K562 (cell line): ENCODE results near the gene ACBD3. TPM values are rescaled to one million over a fixed set of nuclear protein-coding genes. Genes with fewer than 3 reads are reported as not detected.
A peak's percentile ranks its signal among the peaks of the same experiment; 100 is the strongest.

ENCODE experiments used
- ARID4B ChIP-seq: sonication (generic); formaldehyde crosslinking; IDR thresholded peaks from 2 replicates; pipeline ENCODE4 v1.8.0; 2022; ENCODE audit warnings: mild to moderate bottlenecking, missing genetic modification reagents
- BCOR ChIP-seq: fragments of 450-650 bp; IDR thresholded peaks from 2 replicates; pipeline ENCODE4 v1.6.1; 2016
- CREB3L1 ChIP-seq: fragments of 450-650 bp; IDR thresholded peaks from 2 replicates; pipeline ENCODE4 v1.6.1; 2014; ENCODE audit warnings: low read depth, mild to moderate bottlenecking, moderate library complexity, borderline replicate concordance
- CREB5 ChIP-seq: fragments of 250-450 bp; sonication (Bioruptor Pico); IDR thresholded peaks from 2 replicates; pipeline ENCODE4 v1.5.0; 2020; ENCODE audit warnings: mild to moderate bottlenecking
- DIDO1 ChIP-seq: fragments of 450-650 bp; IDR thresholded peaks from 2 replicates; pipeline ENCODE4 v1.6.1; 2016; ENCODE audit warnings: low read depth, missing biosample characterization, missing genetic modification characterization
- FIP1L1 ChIP-seq: fragments of 200-400 bp; formaldehyde crosslinking; IDR thresholded peaks from 2 replicates; pipeline ENCODE4 v1.6.1; 2018; ENCODE audit warnings: mild to moderate bottlenecking, low read depth, low read length; ENCODE audit not compliant: poor library complexity, severe bottlenecking
- FOXA1 ChIP-seq: fragments of 450-650 bp; IDR thresholded peaks from 2 replicates; pipeline ENCODE4 v1.6.1; 2016; ENCODE audit warnings: mild to moderate bottlenecking, borderline replicate concordance
- HLTF ChIP-seq: fragments of 450-650 bp; IDR thresholded peaks from 2 replicates; pipeline ENCODE4 v1.6.1; 2016
- HMGXB4 ChIP-seq: sonication (generic); formaldehyde crosslinking; IDR thresholded peaks from 2 replicates; pipeline ENCODE4 v1.8.1; 2023; ENCODE audit warnings: mild to moderate bottlenecking, missing genetic modification reagents
- IRF2 ChIP-seq: sonication (generic); formaldehyde crosslinking; IDR thresholded peaks from 2 replicates; pipeline ENCODE4 v1.8.1; 2022; ENCODE audit warnings: mild to moderate bottlenecking, missing genetic modification reagents
- KLF16 ChIP-seq: IDR thresholded peaks from 2 replicates; pipeline ENCODE4 v1.6.1; 2016; ENCODE audit warnings: antibody characterized with exemption
- POLR2AphosphoS5 ChIP-seq: IDR thresholded peaks from 2 replicates; pipeline ENCODE4 v1.6.1; 2011; ENCODE audit warnings: mild to moderate bottlenecking, low read depth, low read length, moderate library complexity; ENCODE audit not compliant: control insufficient read depth, insufficient read depth
- PRMT5 ChIP-seq: sonication (generic); formaldehyde crosslinking; IDR thresholded peaks from 2 replicates; pipeline ENCODE4 v1.5.0; 2020; ENCODE audit warnings: missing genetic modification reagents
- RFX7 ChIP-seq: fragments of 250-450 bp; sonication (Bioruptor Pico); IDR thresholded peaks from 2 replicates; pipeline ENCODE4 v1.5.1; 2021; ENCODE audit warnings: mild to moderate bottlenecking
- RHOXF2B ChIP-seq: fragments of 250-450 bp; sonication (Bioruptor Pico); conservative IDR thresholded peaks from 2 replicates; pipeline ENCODE4 v1.5.1; 2021
- SNIP1 ChIP-seq: fragments of 450-650 bp; IDR thresholded peaks from 2 replicates; pipeline ENCODE4 v1.7.1; 2017; ENCODE audit warnings: low read depth, mild to moderate bottlenecking
- SP2 ChIP-seq: IDR thresholded peaks from 2 replicates; pipeline ENCODE4 v1.6.1; 2011; ENCODE audit warnings: mild to moderate bottlenecking, low read depth, low read length, moderate library complexity; ENCODE audit not compliant: poor library complexity, severe bottlenecking; ENCODE audit errors: extremely low read depth
- ZBTB5 ChIP-seq: fragments of 450-650 bp; IDR thresholded peaks from 2 replicates; pipeline ENCODE4 v1.6.1; 2017; ENCODE audit warnings: antibody characterized with exemption
- ZFX ChIP-seq: sonication (generic); formaldehyde crosslinking; IDR thresholded peaks from 2 replicates; pipeline ENCODE4 v1.8.0; 2022; ENCODE audit warnings: mild to moderate bottlenecking, missing genetic modification reagents, moderate library complexity
- ZNF3 ChIP-seq: fragments of 250-450 bp; sonication (Bioruptor Pico); IDR thresholded peaks from 2 replicates; pipeline ENCODE4 v1.5.0; 2021; ENCODE audit warnings: mild to moderate bottlenecking, moderate library complexity
- polyA plus RNA-seq, 8 experiments: library from polyadenylated mRNA; depleted of rRNA in 4 of 8; stranded (reverse) in 5 of 8; unstranded in 3 of 8; fragments of >200 nt; fragmentation: Nextera tagmentation in 2 of 8; fragmentation: Illumina TruSeq in 1 of 8; extraction: Ambion mirVana in 2 of 8; extraction: Trizol in 1 of 8; gene quantifications; 2 replicates each; pipeline versions ENCODE4 v1.2.1 to v1.2.3, GENCODE V29; 2011 to 2014; ENCODE audit warnings: inconsistent platforms in 1 of 8, missing spikeins in 1 of 8
- total RNA-seq, 7 experiments: library from RNA; depleted of rRNA in 6 of 7; stranded (reverse); fragments of >200 nt in 6 of 7; fragmentation: Illumina TruSeq in 2 of 7; extraction: Trizol in 2 of 7; gene quantifications; 2 replicates each; pipeline versions ENCODE4 v1.2.1 to v1.2.3, GENCODE V29; 2011 to 2021; ENCODE audit warnings: low replicate concordance in 1 of 7

The ACBD3 gene
- total and polyA plus RNA-seq, 9 of the 15 experiments (the other 6 are each of a cell fraction or from before 2014, with no cell fraction given): 11.1 to 36.7 (median 26.9) TPM

- TF ChIP-seq CREB5 (CRISPR knock-in tag): no peak
- TF ChIP-seq DIDO1 (tag): no peak
- no peak for TF ChIP-seq POLR2AphosphoS5
- TF ChIP-seq CREB3L1: no peak
- no peak for TF ChIP-seq IRF2 (CRISPR knock-in tag)
- TF ChIP-seq KLF16: no peak
- TF ChIP-seq HLTF: 0 out of 2 replicates have a peak, but pooled peaks have one; percentile 41
- no peak for TF ChIP-seq FIP1L1
- TF ChIP-seq PRMT5: no peak
- no peak for TF ChIP-seq FOXA1
- TF ChIP-seq ZNF3 (CRISPR knock-in tag): no peak
- TF ChIP-seq ZFX (CRISPR knock-in tag): peak; percentile 50; the same call in 1 of the 2 replicates
- no peak for TF ChIP-seq RFX7
- no peak for TF ChIP-seq HMGXB4 (CRISPR knock-in tag)
- TF ChIP-seq SNIP1: no peak
- TF ChIP-seq ZBTB5: no peak
- TF ChIP-seq RHOXF2B (CRISPR knock-in tag): no peak
- TF ChIP-seq ARID4B (CRISPR knock-in tag): no peak
- TF ChIP-seq BCOR: peak; percentile 69; the same call in 1 of the 2 replicates
- TF ChIP-seq SP2: no peak
These were observed 430 bp upstream of the ACBD3 start (continued) for GRCh38 chr1:226187019-226187322.
